ENCODE data around the gene POLR2J2.
"Not testable (repeated sequence)": the region's sequence is repeated elsewhere in the genome, so short reads cannot be mapped to it uniquely, and the experiment has no call there.

Gene POLR2J2

GRCh38 chr7:102671166-102671955 is at the start of gene POLR2J2:
TSS of gene POLR2J2 (minus strand) at chr7:102671663. CDS start at chr7:102671601, 62 bp downstream.
- not testable (repeated sequence) for DNase-seq (ENCODE audit: low spot score)

DNA sequence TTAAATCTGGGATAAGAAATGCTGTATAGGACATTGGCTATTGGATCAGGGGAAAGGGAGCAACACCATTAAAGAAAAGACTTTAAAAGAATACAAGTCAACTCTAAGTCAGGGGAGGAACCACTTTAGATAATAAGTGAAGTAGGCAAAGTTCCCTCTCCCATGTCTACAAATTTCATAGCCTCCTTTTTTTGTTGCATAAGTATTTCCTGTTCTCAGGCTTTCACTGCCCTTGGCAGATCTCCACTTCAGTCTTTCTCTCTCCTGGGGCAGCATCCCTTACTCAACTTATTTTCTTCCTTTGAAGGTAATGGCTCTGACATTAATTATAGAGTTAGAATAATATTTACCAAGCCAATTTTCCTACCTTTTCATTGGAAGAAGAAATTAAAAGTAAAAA is 47.0 kb upstream of the POLR2J2 start:
- not testable (repeated sequence) for DNase-seq (ENCODE audit: low spot score)

DNA sequence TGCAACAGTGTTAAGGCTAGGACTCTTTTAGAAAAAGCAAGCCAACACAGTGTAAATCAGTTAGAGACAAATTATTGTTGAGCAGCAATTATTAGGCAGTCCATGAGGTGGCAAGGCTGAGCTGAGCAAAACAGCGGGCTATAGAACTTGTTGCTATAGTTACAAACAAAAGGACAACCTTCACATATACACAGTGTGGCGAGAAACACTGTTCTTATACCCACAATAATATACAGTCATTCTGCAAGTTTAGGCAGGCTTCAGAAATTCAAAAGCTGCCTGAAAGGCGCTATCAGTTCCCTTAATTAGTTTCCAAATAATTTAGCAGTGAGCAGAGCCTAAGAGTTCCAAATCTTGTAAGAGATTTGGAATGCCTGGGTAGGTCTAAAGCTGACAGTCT is 44.3 kb upstream of the POLR2J2 start:
- not testable (repeated sequence) for DNase-seq (ENCODE audit: low spot score)

GRCh38 chr7:102714774-102715522 is 43.5 kb upstream of the POLR2J2 start:
- DNase-seq (ENCODE audit: low spot score): not testable (repeated sequence)

DNA sequence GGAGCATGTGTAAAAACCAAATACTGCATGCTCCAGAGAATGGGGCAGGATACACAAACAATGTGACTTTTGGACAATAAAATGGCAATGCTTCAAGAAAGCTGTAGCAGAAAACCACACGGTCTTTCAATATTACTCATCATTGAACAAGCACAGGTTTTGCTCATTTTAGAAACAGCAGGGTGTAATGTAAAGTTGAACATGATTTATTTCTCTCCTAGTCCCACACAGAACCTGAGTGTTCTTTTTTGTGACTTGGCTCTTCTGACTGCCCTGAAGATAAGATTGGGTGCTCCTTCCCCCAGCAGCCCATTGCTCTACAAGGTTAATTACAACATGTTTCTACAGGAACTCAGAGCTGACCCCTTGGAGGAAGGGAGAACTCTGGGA is 42.2 kb upstream of the POLR2J2 start:
- DNase-seq (ENCODE audit: low spot score): not testable (repeated sequence)

- DNase-seq (ENCODE audit: low spot score): not testable (repeated sequence)
Measured at GRCh38 chr7:102713011-102713690, 41.7 kb upstream of the POLR2J2 start.

DNA sequence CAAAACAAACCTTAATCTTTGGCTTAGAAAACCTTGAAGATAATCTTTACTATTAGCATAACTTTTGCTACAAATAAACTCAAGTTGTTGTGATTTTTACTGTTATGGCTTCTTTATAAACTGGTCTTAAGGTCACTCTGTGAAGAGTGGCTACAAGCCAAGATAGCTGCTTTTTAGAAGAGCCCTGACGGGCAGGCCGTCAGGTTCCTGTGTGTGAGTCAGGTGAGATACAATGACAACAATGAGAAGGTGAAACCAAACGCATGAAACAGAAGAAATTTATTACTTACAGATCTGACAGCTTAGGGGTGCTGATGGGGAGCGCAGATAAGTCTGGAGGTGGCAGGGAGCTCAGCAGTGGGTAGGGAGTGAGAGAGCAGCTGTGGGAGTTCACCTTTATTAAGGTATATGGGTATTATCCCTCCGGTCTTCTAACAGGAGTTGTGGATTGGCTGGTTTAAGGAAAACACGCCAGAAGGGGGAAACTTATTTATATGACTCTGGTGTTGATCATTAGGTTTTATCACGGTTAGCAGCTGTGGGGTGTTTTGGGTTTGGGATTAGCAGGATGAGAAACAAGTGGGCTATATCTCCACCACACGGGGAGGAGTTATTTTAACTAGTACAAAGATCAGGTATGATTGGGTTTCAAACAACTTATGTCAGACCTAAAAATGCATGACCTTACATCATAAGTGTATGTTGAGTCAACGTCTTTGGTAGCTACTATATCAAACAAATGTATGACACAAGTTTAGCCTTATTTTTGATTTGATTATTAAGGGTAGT is 27.7 kb upstream of the POLR2J2 start:
- not testable (repeated sequence) for DNase-seq (ENCODE audit: low spot score)

DNA sequence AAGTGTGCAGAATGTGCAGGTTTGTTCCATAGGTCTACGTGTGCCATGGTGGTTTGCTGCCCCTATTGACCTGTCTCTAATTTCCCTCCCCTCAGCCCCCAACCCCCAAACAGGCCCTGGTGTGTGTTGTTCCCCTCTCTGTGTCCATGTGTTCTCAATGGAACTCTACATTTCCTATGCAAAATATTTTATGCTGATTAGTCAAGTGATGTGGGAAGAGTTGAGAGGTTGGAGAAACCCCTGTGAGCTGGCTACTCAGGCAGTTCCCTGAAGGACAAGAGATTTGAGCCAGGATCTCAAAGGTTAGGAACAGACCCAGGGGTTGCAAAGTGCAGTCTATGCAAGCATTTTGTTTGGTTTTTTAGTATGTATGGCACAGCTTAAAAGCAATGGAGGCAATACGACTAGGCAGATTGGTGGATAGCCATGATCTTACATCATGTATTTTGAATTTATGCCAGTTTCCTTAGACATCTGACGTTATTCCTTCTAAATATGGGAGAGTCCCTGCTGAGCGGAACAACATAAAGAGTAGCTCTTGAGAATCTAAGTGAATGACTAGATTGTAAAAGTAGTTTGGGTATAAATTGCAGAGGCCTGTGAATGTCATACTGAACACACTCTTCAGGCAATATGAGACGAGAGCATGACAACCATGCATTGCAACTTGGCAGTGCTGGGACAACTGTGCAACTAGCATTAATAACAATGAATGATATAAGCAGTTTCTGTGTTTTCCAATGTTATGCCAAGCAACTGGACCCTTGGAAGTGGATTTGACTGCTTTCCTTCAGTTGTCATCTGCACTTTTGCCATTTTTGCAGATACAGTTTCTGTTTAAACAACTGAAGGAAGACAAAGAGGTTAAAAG is 26.4 kb upstream of the POLR2J2 start:
- not testable (repeated sequence) for DNase-seq (ENCODE audit: low spot score)

DNA sequence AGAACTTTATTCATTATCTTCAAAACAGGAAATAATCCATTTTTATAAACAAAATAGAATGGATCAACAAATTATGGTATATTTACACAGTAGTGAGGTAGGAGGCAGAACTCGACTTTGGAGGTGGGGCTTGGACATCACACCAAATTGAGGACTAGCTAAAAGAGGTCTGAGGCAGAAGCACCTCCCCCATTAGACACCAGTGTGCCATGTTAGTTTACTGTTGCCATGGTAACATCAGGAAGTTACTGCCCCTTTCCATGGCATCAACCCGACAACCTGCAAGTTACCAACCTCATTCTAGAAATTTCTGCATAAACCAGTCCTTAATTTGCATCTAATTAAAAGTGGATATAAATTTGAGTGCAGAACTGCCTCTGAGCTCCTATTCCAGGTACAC is 24.5 kb upstream of the POLR2J2 start:
- DNase-seq (ENCODE audit: low spot score): not testable (repeated sequence)

DNA sequence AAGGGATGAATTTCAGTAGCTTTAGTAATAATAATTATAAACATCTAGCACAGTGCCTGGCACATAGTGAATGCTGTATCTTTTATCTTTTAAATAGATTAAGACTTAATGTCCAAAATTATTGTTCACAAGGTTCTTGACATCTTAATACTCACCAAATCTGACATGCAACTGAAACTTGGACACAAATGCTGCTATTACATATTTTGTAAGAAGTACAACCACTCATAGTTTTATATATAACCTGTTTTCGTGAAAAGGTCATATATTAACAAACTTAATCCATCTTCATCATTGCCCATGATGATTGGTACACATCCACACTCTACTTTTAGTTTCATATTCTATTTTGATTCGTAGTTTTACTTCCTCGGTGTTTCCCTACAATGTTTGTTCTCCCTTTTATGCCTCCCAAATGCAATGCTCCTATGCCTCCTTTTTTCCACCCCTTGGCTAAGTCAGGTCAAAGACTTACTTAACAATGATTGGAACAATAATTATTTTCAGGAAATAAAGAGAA is 23.6 kb upstream of the POLR2J2 start:
- DNase-seq (ENCODE audit: low spot score): not testable (repeated sequence)

GRCh38 chr7:102694008-102694407 is 22.5 kb upstream of the POLR2J2 start:
- DNase-seq (ENCODE audit: low spot score): not testable (repeated sequence)

GRCh38 chr7:102690602-102691001 is 19.1 kb upstream of the POLR2J2 start:
- not testable (repeated sequence) for DNase-seq (ENCODE audit: low spot score)

DNA sequence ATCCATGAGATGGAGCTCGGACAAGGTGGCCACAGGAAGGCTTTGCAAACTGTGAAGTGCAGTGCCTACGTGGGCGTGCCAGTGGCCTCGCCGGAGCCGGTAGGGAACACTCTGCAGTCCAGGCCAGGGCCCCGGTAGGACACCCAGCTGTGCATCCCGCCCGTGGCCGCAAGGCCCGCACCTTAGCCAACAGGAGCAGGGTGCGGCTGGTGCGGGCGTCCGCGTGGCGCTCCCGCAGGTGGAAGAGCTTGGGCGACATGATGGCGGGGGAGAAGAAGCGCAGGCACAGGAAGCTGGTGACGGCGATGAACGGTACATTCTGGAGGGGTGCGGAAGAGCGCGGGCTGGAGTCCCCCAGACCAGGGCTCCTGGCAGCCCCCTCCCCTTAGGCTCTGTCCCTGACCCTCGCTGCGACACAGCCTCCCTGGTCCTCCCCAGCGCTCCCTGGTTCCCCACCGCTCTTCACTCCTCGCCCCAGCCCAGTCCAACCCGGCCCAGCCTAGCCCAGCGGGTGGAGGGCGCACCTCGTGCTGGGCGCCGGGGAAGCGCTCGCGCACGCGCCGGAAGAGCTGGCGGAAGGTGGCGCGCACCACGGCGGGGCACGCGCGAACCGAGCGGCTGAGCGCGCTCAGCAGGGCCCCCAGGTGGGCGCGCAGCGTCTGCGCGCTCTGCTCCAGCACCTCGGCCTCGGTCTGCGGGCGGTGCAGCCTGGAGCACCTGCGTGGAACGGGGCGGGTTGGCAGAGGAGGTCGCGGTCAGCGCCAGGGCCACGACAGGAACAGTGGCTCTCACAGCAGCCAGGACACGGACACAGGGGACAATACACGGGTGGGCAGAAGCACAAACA is 18.2 kb upstream of the POLR2J2 start:
- not testable (repeated sequence) for DNase-seq (ENCODE audit: low spot score)

GRCh38 chr7:102688299-102689036 is 17.0 kb upstream of the POLR2J2 start:
- DNase-seq (ENCODE audit: low spot score): not testable (repeated sequence)

GRCh38 chr7:102682560-102682959 is 11.1 kb upstream of the POLR2J2 start:
- DNase-seq (ENCODE audit: low spot score): not testable (repeated sequence)

- not testable (repeated sequence) for DNase-seq (ENCODE audit: low spot score)
Measured at GRCh38 chr7:102680780-102681179, 9.3 kb upstream of the POLR2J2 start.

GRCh38 chr7:102675545-102675944 is 4.1 kb upstream of the POLR2J2 start:
- not testable (repeated sequence) for DNase-seq (ENCODE audit: low spot score)

GRCh38 chr7:102673447-102674067 is 2.1 kb upstream of the POLR2J2 start:
- DNase-seq (ENCODE audit: low spot score): not testable (repeated sequence)
